HEK293 (cell line): ENCODE data around the gene DNMT3B.

Experiments
- EGR2 ChIP-seq: fragments of 450-650 bp; formaldehyde crosslinking; IDR thresholded peaks from 2 replicates; pipeline ENCODE4 v1.5.1; 2016; ENCODE audit warnings: low read depth, missing biosample characterization, missing genetic modification characterization
- ELK4 ChIP-seq: IDR thresholded peaks from 2 replicates; pipeline ENCODE4 v1.6.1; 2011; ENCODE audit warnings: mild to moderate bottlenecking, low read depth, low read length, borderline replicate concordance
- HOXA7 ChIP-seq: sonication (generic); formaldehyde crosslinking; IDR thresholded peaks from 2 replicates; pipeline ENCODE4 v1.8.1; 2022; ENCODE audit warnings: missing genetic modification reagents, borderline replicate concordance
- SP2 ChIP-seq: fragments of 450-650 bp; formaldehyde crosslinking; IDR thresholded peaks from 2 replicates; pipeline ENCODE4 v1.5.1; 2016; ENCODE audit warnings: missing biosample characterization, missing genetic modification characterization
- ZBTB11 ChIP-seq: fragments of 450-650 bp; formaldehyde crosslinking; conservative IDR thresholded peaks from 2 replicates; pipeline ENCODE4 v1.5.1; 2016; ENCODE audit warnings: low read depth, missing biosample characterization, missing genetic modification characterization
- ZNF133 ChIP-seq: fragments of 450-650 bp; formaldehyde crosslinking; IDR thresholded peaks from 2 replicates; pipeline ENCODE4 v1.5.1; 2016; ENCODE audit warnings: missing biosample characterization, missing genetic modification characterization
- ZNF138 ChIP-seq: fragments of 450-650 bp; formaldehyde crosslinking; IDR thresholded peaks from 2 replicates; pipeline ENCODE4 v1.5.1; 2016; ENCODE audit warnings: missing biosample characterization, missing genetic modification characterization, borderline replicate concordance
- ZNF2 ChIP-seq: fragments of 450-650 bp; formaldehyde crosslinking; IDR thresholded peaks from 2 replicates; pipeline ENCODE4 v1.5.1; 2016; ENCODE audit warnings: missing biosample characterization, missing genetic modification characterization
- ZNF24 ChIP-seq: fragments of 450-650 bp; formaldehyde crosslinking; IDR thresholded peaks from 2 replicates; pipeline ENCODE4 v1.5.1; 2016; ENCODE audit warnings: missing biosample characterization, missing genetic modification characterization
- ZNF274 ChIP-seq, 2 experiments: fragments of 200-500 bp in 1 of 2; fragments of 450-650 bp in 1 of 2; sonication (Bioruptor generic) in 1 of 2; formaldehyde crosslinking in 1 of 2; IDR thresholded peaks; 2 replicates each; pipeline versions ENCODE4 v1.5.1 to v1.6.1; 2014 to 2016; ENCODE audit warnings: borderline replicate concordance in 1 of 2, inconsistent platforms in 1 of 2, low read length in 1 of 2, missing biosample characterization in 1 of 2, missing genetic modification characterization in 1 of 2
- ZNF280C ChIP-seq: fragments of 450-650 bp; formaldehyde crosslinking; IDR thresholded peaks from 2 replicates; pipeline ENCODE4 v1.5.1; 2016; ENCODE audit warnings: missing biosample characterization, missing genetic modification characterization
- ZNF280D ChIP-seq: fragments of 450-650 bp; formaldehyde crosslinking; IDR thresholded peaks from 2 replicates; pipeline ENCODE4 v1.5.1; 2016; ENCODE audit warnings: missing biosample characterization, missing genetic modification characterization
- ZNF302 ChIP-seq: fragments of 450-650 bp; formaldehyde crosslinking; IDR thresholded peaks from 2 replicates; pipeline ENCODE4 v1.5.1; 2016; ENCODE audit warnings: missing biosample characterization, missing genetic modification characterization, low read depth
- ZNF362 ChIP-seq: fragments of 450-650 bp; formaldehyde crosslinking; IDR thresholded peaks from 2 replicates; pipeline ENCODE4 v1.5.1; 2016; ENCODE audit warnings: missing biosample characterization, missing genetic modification characterization
- ZNF366 ChIP-seq: fragments of 450-650 bp; formaldehyde crosslinking; conservative IDR thresholded peaks from 2 replicates; pipeline ENCODE4 v1.5.1; 2016; ENCODE audit warnings: missing biosample characterization, missing genetic modification characterization
- ZNF514 ChIP-seq: fragments of 450-650 bp; formaldehyde crosslinking; IDR thresholded peaks from 2 replicates; pipeline ENCODE4 v1.5.1; 2016; ENCODE audit warnings: missing biosample characterization, missing genetic modification characterization
- ZNF677 ChIP-seq: fragments of 450-650 bp; IDR thresholded peaks from 2 replicates; pipeline ENCODE4 v1.5.0; 2018; ENCODE audit warnings: missing biosample characterization, mild to moderate bottlenecking, missing genetic modification characterization, moderate library complexity
- ZNF791 ChIP-seq: fragments of 450-650 bp; formaldehyde crosslinking; IDR thresholded peaks from 2 replicates; pipeline ENCODE4 v1.5.1; 2016; ENCODE audit warnings: missing biosample characterization, missing genetic modification characterization
- ZSCAN30 ChIP-seq: fragments of 450-650 bp; IDR thresholded peaks from 2 replicates; pipeline ENCODE4 v1.5.1; 2018; ENCODE audit warnings: missing biosample characterization, mild to moderate bottlenecking, missing genetic modification characterization, moderate library complexity
- TF ChIP-seq, protein P1 (sequence below): fragments of 450-650 bp; formaldehyde crosslinking; IDR thresholded peaks from 2 replicates; pipeline ENCODE4 v1.5.1; 2016; ENCODE audit warnings: missing biosample characterization, missing genetic modification characterization, borderline replicate concordance

DNMT3B gene

GRCh38 chr20:32761831-32762753 is at the start of gene DNMT3B (continued):
- TF ChIP-seq, protein P1, sequence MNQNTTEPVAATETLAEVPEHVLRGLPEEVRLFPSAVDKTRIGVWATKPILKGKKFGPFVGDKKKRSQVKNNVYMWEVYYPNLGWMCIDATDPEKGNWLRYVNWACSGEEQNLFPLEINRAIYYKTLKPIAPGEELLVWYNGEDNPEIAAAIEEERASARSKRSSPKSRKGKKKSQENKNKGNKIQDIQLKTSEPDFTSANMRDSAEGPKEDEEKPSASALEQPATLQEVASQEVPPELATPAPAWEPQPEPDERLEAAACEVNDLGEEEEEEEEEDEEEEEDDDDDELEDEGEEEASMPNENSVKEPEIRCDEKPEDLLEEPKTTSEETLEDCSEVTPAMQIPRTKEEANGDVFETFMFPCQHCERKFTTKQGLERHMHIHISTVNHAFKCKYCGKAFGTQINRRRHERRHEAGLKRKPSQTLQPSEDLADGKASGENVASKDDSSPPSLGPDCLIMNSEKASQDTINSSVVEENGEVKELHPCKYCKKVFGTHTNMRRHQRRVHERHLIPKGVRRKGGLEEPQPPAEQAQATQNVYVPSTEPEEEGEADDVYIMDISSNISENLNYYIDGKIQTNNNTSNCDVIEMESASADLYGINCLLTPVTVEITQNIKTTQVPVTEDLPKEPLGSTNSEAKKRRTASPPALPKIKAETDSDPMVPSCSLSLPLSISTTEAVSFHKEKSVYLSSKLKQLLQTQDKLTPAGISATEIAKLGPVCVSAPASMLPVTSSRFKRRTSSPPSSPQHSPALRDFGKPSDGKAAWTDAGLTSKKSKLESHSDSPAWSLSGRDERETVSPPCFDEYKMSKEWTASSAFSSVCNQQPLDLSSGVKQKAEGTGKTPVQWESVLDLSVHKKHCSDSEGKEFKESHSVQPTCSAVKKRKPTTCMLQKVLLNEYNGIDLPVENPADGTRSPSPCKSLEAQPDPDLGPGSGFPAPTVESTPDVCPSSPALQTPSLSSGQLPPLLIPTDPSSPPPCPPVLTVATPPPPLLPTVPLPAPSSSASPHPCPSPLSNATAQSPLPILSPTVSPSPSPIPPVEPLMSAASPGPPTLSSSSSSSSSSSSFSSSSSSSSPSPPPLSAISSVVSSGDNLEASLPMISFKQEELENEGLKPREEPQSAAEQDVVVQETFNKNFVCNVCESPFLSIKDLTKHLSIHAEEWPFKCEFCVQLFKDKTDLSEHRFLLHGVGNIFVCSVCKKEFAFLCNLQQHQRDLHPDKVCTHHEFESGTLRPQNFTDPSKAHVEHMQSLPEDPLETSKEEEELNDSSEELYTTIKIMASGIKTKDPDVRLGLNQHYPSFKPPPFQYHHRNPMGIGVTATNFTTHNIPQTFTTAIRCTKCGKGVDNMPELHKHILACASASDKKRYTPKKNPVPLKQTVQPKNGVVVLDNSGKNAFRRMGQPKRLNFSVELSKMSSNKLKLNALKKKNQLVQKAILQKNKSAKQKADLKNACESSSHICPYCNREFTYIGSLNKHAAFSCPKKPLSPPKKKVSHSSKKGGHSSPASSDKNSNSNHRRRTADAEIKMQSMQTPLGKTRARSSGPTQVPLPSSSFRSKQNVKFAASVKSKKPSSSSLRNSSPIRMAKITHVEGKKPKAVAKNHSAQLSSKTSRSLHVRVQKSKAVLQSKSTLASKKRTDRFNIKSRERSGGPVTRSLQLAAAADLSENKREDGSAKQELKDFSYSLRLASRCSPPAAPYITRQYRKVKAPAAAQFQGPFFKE (tag by site-specific recombination), result no peak
- TF ChIP-seq ZNF366 (tag by site-specific recombination) (0 out of 2 replicates have a peak, but pooled peaks have one; percentile 28), ZNF280C (tag by site-specific recombination) (no peak), ZSCAN30 (peak; percentile 39; the same call in 1 of the 2 replicates), ZNF2 (tag by site-specific recombination) (no peak), ZNF677 (no peak), ZNF274 (IDR thresholded peaks at IDR 0.05; ENCODE audit: low read length) (no peak), ZNF274 (tag by site-specific recombination; IDR thresholded peaks at IDR 0.05; ENCODE audit: borderline replicate concordance) (no peak), ZNF362 (tag by site-specific recombination) (no peak), ELK4 (no peak), ZBTB11 (no peak), ZNF514 (tag by site-specific recombination) (no peak), ZNF24 (tag by site-specific recombination) (0 out of 2 replicates have a peak, but pooled peaks have one; percentile 12), ZNF302 (tag by site-specific recombination) (no peak), ZNF791 (tag by site-specific recombination) (no peak), ZNF280D (tag by site-specific recombination) (peak; percentile 93), ZNF133 (tag by site-specific recombination) (peak; percentile 70; the same call in 1 of the 2 replicates), EGR2 (0 out of 2 replicates have a peak, but pooled peaks have one; percentile 4), SP2 (tag by site-specific recombination) (peak; percentile 69), HOXA7 (CRISPR knock-in tag) (no peak), ZNF138 (tag by site-specific recombination) (no peak)
